Measurements from ENCODE around the gene BDKRB2. TPM values are rescaled to one million over a fixed set of nuclear protein-coding genes. Genes with fewer than 3 reads are reported as not detected.

The BDKRB2 gene
- not detected for polyA plus RNA-seq

DNA sequence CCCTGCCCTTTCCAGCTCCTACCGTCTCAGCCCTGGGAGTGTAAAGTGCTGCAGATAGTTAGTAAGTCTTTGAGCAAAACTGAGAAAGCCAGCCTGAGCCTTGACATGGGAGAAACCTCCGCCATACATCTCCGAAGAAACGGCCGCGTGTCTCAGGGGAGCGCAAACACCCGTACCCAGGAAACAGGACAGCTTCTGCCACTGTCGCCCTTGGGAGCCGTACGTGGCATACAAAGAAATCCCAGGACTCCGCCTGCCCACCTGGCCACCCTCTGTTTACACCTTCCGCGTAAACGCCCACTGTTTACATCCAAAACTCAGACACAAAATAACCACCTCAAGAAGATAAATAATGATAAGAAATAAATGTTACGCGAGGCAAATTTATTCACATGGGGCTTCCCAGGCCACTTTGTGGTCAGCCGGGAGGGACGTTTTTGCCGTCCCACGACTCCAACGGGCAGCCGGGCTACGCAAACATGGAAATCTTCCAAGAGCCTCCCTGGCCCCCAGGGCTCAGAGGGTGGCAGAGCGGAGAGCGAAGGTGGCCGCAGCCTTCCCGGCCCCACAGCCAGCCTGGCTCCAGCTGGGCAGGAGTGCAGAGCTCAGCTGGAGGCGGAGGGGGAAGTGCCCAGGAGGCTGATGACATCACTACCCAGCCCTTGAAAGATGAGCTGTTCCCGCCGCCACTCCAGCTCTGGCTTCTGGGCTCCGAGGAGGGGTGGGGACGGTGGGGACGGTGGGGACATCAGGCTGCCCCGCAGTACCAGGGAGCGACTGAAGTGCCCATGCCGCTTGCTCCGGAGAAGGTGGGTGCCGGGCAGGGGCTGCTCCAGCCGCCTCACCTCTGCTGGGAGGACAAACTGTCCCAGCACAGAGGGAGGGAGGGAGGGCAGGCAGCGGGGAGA is at the start of gene BDKRB2:
Gene BDKRB2 (plus strand): TSS at position 689 of the 908 bp plus-strand sequence. CDS start 32,269 bp downstream, outside the sequence.
- no peak for DNase-seq
- H3K36me3 Mint-ChIP-seq: no peaks in the 10 kb centered on the region
- H3K4me3 Mint-ChIP-seq: no peak within 1 kb of the TSS
- no peak within 1 kb of the TSS for H3K27ac Mint-ChIP-seq
- no peaks in the 10 kb centered on the region for H3K4me1 Mint-ChIP-seq
- H3K27me3 Mint-ChIP-seq (ENCODE audit: low read depth in 3 of 3): peaks cover 10 to 16% (median 15%) of the 10 kb centered on the region in 3 donors
- no peaks in the 10 kb centered on the region for H3K9me3 Mint-ChIP-seq

DNA sequence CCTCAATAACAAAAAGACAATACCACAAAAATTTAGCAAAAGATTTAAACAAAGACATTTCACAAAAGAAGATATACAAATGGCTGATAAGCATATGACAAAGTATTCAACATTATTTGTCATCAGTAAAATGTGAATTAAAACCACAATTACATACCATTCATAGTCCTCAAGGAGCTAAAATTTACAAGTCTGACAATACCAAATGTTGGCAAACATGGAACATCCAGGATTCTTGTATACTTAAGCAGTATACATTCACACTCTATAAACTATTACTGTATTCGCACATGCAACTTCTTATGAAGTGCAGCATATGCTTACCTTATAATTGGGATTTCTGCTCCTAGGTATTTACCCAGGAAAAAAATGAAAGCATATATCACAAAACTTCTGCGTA is 49.7 kb upstream of the BDKRB2 start:
- Mint-ChIP-seq H3K27me3 (ENCODE audit: low read depth in 3 of 3) (peaks cover 0 to 6% (median 2%) of the 10 kb centered on the region in 3 donors), H3K4me1 (no peaks in the 10 kb centered on the region), H3K9me3 (no peaks in the 10 kb centered on the region), H3K27ac (no peak overlapping the region), H3K4me3 (no peak overlapping the region), H3K36me3 (no peaks in the 10 kb centered on the region)
- no peak for DNase-seq

DNA sequence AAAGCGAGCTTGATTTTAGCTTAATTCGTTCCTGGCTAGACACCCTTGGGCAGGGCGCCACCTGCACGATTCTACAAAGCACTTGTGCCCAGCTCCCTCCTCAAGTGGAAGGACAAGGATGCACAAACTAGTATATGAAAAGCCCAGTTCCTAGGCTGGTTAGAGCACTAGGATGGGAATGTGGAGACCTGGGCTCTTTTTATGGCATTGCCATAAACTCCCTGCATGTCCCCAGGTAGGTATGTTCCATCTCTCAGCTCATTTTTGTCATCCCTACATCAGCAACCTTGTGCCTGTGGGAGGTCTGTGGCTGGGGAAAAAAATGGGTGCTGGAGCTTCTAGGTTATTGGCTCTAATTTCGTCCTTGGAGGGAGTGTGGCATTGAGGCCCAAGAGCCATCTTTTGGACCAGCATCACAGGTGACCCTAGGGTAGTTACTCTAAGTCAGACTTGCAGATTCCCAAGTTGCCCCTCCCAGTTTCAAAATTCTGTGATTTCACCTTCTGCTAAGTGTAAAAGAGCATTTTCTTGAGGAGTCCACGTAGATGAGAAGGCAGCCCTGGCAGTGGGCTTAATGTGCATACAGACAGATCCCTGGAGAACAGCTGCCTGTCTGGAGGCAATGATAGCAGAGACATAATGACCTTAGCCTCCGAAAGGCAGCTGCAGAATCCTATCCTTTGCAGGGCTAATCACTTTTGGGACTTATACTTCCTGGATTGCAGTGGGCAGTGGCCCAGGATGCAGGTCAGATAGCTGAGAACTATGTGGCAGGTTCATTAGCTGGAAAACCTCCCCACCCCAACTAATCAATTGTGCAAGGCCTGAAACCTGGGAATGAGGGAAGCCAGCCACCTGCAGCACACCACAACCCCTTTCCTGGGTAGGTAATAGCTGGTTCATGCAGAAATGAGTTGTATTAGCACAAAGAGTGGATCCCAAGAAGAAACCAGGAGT is 47.6 kb upstream of the BDKRB2 start:
- Mint-ChIP-seq H3K27me3 (ENCODE audit: low read depth in 3 of 3) (peaks cover 0 to 6% (median 2%) of the 10 kb centered on the region in 3 donors), H3K9me3 (no peaks in the 10 kb centered on the region), H3K4me1 (no peaks in the 10 kb centered on the region), H3K36me3 (no peaks in the 10 kb centered on the region), H3K4me3 (no peak overlapping the region), H3K27ac (no peak overlapping the region)
- DNase-seq: no peak

DNA sequence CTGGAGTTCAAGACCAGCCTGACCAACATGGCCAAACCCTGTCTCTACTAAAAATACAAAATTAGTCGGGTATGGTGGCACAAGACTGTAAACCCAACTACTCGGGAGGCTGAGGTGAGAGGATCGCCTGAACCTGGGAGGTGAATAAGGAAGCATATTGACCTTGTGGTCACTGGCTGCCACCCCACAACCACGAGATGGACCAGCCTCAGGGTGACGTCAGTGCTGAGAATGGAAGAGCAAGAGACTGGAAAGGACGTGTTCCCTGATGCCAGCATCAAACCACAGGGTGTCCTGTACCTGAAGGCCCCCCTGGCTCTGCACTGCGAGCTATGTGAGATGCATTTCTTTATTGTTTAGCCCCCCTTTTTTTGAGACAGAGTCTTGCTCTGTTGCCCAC is 45.9 kb upstream of the BDKRB2 start:
- H3K27me3 Mint-ChIP-seq (ENCODE audit: low read depth in 3 of 3): peaks cover 0 to 5% (median 2%) of the 10 kb centered on the region in 3 donors
- H3K36me3 Mint-ChIP-seq: no peaks in the 10 kb centered on the region
- no peak for DNase-seq
- no peaks in the 10 kb centered on the region for H3K4me1 Mint-ChIP-seq
- H3K9me3 Mint-ChIP-seq: no peaks in the 10 kb centered on the region
- H3K27ac Mint-ChIP-seq: no peak overlapping the region
- no peak overlapping the region for H3K4me3 Mint-ChIP-seq

DNA sequence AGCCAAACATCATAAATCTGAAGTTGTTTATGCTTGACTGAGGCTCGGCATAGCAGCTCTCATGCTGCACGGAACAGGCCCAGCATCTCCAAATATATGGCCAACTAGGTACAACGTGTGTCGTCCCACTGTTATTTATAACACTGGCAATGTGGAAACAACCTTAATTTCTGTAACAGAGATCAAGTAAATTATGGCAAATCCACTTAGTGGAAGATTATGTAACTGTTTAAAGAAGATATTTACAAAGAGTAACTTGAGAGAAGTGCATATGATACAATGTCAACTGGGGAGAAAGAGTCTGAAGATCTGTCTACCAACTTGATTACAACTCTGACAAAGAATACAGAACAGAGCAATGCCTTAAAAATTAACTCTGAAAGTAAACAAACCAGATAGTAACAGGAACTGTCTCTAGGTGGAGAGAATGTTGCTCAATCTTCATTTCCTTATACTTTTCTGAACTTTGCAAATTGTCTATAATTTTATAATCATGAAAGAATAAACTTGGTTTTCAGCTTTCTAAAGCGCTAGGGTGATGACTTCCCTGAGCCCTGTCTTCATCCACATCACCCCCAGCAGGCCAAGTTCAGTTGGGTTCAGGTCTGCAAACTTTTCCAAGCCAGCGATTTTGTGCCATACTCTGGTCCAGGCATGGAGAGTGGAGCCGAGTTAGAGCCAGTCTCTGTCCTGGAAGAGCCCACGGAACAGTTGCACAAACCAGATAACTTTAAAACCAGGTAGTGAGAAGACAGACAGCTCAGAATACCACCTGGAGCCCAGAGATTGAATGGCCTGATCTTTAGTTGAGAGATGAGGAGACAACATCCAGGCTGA is 44.3 kb upstream of the BDKRB2 start:
- no peak overlapping the region for H3K27ac Mint-ChIP-seq
- no peak overlapping the region for H3K4me3 Mint-ChIP-seq
- no peak for DNase-seq

DNA sequence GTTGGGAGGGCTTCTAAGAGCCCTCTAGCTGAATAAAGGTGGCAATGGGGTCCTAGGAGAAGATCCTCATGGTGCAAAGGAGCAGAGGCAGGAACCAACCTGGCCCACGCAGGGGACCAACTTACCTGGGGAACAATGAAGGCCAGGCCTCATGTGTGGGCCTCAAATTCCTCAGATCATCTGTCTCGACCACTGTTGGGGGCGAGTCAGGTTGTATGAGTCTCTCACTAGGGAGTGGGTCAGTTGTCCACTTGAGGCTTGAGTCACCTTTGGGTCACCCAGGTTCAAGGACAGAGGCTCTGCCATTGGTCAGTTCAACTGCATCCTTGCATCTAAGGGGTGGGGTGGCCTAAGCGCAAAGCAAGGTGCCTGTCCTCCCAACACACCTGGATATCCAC is 43.7 kb upstream of the BDKRB2 start:
- no peak overlapping the region for H3K4me3 Mint-ChIP-seq
- DNase-seq: no peak
- no peaks in the 10 kb centered on the region for H3K4me1 Mint-ChIP-seq
- H3K27ac Mint-ChIP-seq: no peak overlapping the region
- H3K36me3 Mint-ChIP-seq: no peaks in the 10 kb centered on the region
- H3K27me3 Mint-ChIP-seq (ENCODE audit: low read depth in 3 of 3): peaks cover 0 to 2% (median 1%) of the 10 kb centered on the region in 3 donors
- H3K9me3 Mint-ChIP-seq: no peaks in the 10 kb centered on the region

More for the DNA sequence above, 44.3 kb upstream of the BDKRB2 start:
- Mint-ChIP-seq H3K36me3 (no peaks in the 10 kb centered on the region), H3K27me3 (ENCODE audit: low read depth in 3 of 3) (peaks cover 1 to 2% (median 2%) of the 10 kb centered on the region in 3 donors), H3K4me1 (no peaks in the 10 kb centered on the region), H3K9me3 (no peaks in the 10 kb centered on the region)

DNA sequence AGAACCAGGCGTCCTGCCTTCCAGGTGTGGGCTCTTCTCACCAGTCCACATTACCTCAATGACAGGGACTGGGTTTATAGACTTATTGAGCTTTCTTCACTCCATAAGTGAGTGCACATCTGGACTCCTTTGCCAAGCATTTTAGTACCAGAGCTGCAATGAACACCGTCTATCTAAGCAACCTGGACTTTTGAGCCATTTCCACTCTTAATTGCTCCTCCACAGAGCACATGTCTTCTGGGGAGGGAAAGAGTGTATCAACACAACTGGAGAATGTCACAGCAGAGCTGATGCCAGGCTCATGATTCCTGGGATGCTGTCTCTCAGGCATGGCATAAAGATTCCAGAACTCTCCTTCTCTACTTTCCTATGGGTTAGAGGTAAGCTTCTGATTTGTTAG is 43.0 kb upstream of the BDKRB2 start:
- Mint-ChIP-seq H3K36me3 (no peaks in the 10 kb centered on the region), H3K27ac (no peak overlapping the region), H3K27me3 (ENCODE audit: low read depth in 3 of 3) (peaks cover 1 to 2% (median 2%) of the 10 kb centered on the region in 3 donors), H3K9me3 (no peaks in the 10 kb centered on the region), H3K4me1 (no peaks in the 10 kb centered on the region), H3K4me3 (no peak overlapping the region)
- DNase-seq: no peak

DNA sequence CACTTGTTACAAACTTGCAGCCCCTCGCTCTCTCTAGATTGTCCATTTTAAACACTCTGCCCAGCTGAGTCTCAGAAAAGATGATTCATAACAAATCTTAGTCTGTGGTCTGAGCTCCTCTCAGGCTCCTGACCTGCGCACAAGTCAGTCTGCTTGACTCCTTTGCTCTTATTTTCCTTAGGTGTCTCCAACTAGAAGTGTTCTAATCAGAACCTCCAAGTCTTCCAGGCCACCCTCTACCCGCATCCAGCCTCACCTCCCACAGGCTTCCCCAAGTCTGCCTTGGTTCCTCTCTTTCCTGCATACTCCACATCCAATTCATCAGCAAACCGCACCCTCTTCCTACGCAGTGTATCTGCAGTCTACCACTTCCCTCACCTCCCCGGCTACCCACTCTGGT is 42.4 kb upstream of the BDKRB2 start:
- Mint-ChIP-seq H3K27ac (no peak overlapping the region), H3K36me3 (no peaks in the 10 kb centered on the region)

DNA sequence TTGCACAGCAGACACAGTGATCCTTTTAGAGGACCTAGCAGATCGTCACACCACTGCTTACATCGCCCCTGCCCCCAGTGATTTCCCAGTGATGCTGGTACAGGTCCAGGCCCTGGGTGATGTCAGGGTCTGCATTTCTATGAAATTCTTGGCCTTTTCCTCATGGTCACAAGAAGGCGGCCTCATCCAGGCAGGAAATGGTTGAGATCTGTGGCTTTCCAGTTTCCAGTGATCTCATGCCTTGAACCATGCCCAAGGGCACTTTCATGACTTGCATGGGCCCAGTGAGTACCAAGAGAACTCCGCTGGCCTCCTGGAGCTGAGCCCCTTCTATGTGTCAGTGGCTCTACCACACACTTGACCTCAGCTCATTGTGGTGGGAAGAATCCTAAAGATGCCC is 41.9 kb upstream of the BDKRB2 start:
- H3K27ac Mint-ChIP-seq: no peak overlapping the region
- DNase-seq: no peak
- H3K9me3 Mint-ChIP-seq: no peaks in the 10 kb centered on the region
- no peaks in the 10 kb centered on the region for H3K36me3 Mint-ChIP-seq
- H3K4me3 Mint-ChIP-seq: no peak overlapping the region
- peaks cover 1 to 4% (median 2%) of the 10 kb centered on the region in 3 donors for H3K27me3 Mint-ChIP-seq (ENCODE audit: low read depth in 3 of 3)
- H3K4me1 Mint-ChIP-seq: no peaks in the 10 kb centered on the region

More for the DNA sequence above, 42.4 kb upstream of the BDKRB2 start:
- H3K9me3 Mint-ChIP-seq: no peaks in the 10 kb centered on the region
- peaks cover 1 to 2% (median 2%) of the 10 kb centered on the region in 3 donors for H3K27me3 Mint-ChIP-seq (ENCODE audit: low read depth in 3 of 3)
- H3K4me3 Mint-ChIP-seq: no peak overlapping the region
- no peaks in the 10 kb centered on the region for H3K4me1 Mint-ChIP-seq
- no peak for DNase-seq

DNA sequence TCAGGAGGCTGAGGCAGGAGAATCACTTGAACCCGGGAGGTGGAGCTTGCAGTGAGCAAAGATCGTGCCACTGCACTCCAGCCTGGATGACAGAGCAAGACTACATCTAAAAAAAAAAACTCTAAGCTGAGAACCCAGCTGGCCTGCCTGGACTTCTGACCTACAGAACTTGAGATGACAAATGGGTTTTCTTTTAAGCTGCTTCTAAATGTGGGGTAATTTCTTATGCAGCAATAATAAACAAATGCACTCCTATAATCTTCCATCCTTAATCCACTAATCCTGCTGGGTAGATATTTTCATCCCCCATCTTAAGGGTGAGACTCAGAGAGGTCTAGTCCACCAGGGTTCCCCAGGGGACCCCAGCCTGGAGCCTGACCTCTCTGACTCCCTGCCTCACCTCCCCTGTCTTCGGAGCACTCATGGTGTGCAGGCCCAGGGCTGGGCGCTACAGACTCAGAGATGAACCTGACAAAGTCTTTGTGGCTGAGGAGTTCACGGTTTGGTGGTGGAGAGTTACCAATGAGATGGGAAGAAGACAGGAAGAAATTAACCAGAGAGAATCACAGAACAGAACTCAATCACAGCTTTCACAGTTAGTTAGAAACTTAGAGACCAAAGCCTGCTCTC is 39.7 kb upstream of the BDKRB2 start:
- Mint-ChIP-seq H3K27me3 (ENCODE audit: low read depth in 3 of 3) (peaks cover 2 to 8% (median 3%) of the 10 kb centered on the region in 3 donors), H3K27ac (no peak overlapping the region), H3K36me3 (no peaks in the 10 kb centered on the region), H3K4me3 (no peak overlapping the region), H3K9me3 (no peaks in the 10 kb centered on the region), H3K4me1 (no peaks in the 10 kb centered on the region)
- DNase-seq: no peak

DNA sequence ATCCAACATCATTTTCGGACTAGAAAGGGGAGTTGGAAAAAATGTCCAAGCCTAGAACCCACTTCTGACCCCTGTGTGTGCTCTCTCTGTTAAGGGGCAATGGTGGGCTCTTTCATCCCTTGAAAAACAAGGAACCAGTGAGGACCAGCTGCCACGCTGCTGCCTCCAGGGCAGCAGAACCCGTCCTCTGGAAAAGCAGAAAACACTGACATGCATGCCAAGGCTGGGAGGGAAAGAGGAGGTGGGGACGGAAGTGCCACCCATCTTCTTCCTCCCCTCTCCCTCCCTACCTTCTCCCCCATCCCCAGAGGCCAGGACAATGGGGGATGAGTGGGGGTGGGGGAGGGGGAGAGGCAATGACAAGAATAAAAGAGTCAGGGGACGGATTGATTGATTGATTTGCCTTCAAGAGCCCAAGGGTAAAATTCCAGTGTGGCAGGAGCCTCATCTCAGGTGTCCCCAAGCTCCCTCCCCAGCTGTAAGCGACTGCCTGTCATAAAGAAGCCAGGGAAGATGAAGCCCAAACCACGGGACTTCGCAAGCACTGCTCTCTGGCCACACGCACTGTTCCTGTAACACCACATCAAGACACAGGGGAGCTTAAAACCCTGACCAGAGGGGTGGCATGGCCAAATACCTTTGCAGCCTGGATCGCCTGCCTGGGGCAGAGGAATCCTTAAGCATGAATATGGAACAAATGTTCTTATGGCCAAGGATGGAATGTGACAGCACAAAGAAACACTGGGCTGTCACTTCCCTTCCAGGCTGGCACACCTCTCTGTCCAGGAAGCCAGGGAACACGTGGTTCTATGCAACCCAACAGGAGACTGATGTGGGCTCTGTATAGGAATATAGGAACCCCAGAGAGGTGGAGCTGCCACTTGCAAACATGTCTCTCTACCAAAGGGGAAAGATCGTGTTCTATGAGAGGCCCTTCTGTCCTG is 38.9 kb upstream of the BDKRB2 start:
- Mint-ChIP-seq H3K36me3 (no peaks in the 10 kb centered on the region), H3K4me3 (no peak overlapping the region), H3K9me3 (no peaks in the 10 kb centered on the region), H3K27me3 (ENCODE audit: low read depth in 3 of 3) (peaks cover 3 to 8% (median 4%) of the 10 kb centered on the region in 3 donors), H3K4me1 (no peaks in the 10 kb centered on the region), H3K27ac (no peak overlapping the region)
- DNase-seq: no peak

All from immature natural killer cell (primary cell).